ENCODE data around the gene SSBP4.

Gene SSBP4

DNA sequence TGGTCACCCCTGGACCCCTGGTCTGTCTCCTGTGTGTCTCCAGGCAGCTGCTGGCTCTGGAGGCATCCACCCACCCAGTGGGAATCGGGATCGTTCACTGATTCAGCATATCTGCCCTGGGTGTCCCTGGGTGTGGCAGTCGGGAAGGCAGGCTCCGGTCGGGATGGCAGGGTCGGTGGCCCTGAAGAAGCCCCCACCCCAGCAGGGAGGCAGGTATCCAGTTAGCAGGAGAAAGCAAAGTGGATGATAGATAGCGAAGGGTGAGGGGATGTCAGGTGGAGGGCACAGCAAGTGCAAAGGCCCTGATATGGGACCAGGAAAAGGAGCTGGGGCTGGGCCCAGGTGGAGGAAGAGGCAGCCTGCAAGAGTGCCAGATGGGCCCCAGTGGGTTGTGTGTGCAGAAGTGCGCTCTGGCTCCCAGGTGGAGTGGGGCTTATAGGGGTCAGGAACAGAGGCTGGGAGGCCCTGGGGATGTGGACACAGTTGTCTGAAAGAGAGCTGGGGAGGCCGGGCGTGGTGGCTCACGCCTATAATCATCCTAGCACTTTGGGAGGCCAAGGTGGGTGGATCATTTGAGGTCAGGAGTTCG is 2.3 kb downstream of the SSBP4 start:
- no peak for DNase-seq (ENCODE audit: low read depth)

DNA sequence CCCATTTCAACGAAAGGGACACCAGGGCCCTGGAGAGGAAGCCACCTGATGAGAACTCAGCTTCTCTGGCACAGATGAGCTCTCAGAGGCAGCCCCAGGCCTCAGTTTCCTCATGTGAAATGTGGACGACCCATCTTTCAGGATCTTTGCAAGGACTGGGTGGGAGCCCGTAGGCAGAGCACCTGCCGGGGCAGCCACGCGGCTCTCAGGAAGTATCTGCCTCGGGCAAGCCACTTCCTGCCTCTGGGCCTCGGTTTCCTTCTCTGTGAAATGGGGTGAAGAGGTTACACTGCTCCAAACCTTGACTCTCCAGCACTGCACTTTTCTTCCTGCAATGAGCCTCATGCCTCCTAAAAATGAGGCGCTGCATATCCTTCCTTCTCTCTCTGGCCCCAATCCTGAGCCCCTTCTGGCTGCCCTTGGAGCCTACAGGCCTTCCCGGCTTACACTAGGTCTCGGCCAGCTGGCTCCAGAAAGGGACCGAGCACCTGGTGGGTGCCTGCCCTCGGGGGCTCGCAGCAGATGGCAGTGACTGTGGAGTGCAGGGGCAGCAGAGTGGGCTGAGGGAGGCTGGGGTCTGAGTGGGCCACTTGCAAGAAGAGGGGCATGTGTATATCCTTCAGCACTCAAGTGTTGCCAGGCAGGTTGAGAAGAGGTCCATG is 3.5 kb downstream of the SSBP4 start:
- no peak for DNase-seq (ENCODE audit: low read depth)

DNA sequence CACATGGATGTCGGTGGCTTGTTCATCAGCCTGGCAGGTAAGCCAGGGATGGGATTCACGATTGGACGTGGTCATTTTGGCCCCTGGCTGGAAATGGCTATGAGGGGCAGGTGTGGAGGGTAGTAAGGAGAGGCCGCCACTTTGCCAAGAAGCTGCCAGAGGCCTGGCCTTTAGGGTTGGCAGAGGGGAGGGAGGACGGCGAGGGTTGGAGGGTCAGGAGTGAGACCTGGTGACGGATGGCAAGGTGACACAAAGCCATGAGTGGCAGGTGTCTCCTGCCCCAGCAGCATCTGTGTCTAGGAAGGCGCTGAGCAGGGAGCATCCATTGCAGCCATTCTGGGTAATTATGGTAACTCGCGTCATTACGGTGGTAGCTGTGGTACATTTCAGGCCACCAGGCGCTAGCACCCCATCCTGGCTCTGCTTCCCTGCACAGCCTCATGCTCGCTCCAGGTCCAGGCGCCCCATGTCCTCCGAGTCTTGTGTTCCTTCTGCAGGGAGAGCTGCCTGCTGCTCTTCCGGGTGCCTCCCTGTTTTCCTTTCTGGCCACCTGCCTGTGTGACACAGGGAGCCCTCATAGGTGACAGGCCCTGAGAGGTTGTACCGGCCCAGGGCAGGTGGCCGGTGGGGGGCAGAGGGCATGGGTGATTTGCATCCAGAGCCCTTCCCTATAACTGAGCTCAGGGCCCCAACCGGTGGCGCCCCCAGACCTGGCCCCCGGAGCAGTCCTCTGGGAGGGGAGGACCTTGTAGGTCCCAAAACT is 4.2 kb downstream of the SSBP4 start:
- DNase-seq (ENCODE audit: low read depth) = no peak

DNA sequence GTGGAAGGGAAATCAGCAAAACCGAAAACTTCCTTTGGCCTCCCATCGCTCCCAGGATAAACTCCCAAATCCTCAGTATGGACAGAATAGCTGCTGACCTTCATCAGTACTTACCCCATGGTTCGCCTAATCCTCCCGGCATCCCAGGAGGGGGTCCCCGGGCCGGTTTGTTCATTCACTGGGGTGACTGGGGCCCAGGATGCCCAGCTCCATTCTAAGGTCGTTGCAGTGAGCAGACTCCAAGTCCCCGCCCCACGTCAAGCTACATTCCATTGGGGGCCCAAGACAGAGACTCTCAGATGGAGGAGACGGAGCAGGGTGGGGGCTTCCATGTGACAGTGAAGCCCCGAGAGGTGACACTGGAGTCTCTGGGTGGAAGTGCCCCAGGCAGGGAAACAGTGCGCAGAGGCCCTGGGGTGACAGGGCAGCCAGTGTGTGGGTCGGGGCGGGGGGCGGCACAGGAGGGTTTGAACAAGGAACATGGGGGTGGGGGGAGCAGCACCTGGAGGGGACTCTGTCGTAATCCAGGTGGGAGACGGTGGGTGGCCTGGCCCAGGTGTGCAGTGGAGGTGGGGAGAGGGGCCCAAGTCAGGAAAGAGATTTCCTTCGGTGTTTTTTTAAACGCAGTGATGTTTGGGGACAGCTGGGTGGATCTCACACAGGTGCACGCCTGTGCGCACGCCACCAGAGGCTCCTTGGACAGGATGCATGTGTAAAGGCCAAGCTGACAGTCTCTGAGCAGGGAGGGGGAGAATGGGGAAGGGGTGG is 5.1 kb downstream of the SSBP4 start:
- DNase-seq (ENCODE audit: low read depth) = no peak

DNA sequence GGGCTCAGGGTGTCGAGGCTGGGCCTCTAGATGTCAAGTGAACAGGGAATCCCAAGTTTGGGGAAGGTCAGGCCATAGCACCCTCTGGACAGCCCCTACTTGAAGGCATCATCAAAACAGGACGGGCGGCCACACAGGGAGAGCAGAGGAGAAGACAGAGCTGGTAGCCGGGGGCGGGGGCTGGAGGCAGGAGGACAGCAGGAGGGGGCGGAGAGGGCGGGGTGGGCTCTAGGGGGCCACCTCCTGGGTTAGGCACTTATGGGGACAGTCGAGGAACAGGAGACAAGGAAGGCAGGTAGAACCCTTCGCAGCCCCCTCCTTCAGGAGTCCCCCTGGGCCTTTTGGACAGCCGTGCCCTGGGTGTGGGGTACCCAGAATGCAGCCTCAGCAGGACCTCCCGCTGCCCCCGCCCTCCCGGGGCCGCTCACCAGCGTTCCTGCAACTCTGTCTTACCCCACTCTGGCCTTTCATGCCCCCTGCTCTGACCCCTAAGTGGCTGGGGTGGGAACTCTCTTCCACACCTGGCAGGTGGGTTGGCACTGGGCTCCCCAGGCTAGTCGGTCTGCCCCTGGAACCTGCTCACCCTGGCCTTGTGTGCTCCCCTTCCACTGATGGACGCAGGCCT is 5.8 kb downstream of the SSBP4 start:
- DNase-seq (ENCODE audit: low read depth) = no peak

DNA sequence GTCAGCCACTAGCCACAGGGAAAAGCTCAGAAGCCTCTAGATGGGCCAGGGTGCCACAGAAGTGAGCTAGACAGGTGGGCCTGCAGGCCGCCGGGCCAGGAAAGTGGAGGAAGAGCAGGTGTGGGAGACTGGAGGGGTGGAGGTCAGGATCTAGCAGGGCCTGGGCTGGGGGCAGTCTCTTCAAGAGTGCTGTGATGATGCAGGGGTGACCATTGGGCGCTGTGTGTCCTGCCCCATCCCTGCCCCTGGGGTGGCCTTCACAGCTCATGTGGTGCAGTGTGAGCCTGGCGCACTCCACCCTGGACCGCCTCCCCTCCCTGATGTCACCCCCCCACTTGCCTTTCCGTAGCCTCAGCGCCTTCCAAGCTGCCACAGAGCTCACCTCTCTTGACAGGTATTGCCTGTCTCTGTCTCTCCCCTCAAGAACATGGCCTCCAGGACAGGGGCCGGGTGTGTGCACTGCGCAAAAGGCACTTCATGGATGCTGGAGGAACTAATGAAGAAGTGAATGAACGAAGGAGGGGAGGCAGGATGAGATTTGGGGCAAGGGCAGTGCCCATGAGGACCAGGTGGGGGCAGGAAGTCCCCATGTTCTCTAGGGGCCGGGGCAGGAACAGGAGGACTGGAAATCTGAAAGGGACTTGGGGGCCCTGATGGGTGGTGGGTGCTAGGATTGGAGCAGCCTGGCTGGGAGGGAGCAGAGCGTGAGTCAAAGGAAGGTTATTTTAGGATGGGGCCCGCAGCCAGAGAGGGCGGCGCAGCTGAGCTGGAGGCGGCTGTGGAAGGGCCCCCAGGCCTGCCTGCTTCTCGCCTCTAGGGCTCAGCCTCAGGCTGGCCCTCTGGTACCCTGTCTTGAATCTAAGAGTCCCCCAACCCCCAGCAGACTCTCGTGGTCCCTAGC is 6.6 kb downstream of the SSBP4 start:
- peak; percentile 83 for DNase-seq (ENCODE audit: low read depth)

DNA sequence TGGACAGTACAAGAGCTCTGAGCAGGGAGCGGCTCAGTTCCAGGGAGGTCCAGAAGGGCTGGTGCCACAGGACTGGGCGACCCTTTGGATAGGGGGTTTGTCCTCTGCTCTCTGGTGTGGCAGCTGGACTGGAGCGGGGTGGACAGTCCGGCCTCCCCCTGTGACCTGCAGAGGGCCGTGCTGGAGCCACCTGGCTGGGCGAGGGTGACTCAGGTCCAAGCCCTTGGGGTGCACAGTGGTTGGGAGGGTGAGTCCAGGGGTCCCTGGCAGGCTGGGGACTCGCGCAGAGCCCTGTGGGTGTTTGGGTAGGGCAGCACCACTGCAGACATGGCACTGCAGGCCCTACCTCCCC is 7.2 kb downstream of the SSBP4 start:
- no peak for DNase-seq (ENCODE audit: low read depth)

DNA sequence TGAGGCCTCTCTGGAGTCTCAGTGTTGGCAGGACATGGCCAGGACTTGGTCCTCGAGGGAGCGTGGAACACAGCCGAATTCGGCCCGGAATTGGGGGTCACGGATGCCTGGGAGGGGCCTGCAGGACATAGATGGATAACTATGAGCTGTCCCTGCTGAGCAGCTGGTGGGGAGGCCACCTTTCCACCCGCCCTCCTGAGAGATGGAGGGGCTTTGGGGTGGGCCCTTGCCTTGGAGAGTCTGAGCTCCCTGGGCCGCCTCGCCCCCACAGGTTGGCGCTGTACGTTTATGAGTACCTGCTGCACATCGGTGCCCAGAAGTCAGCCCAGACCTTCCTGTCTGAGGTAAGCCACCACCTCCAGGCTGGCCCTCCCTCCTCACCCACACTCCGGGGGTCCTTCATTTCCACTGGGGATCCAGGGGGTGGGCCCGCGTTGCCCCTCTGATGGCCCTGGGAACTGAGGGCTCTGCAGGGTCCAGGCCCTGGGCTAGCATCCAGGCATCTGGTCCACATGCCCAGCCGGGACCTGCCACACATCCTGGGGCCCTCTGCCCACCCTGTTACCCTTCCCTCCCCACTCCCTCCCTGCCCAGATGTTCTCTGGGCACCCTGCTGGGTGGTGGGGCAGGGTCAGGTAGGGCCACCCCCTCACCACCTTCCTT is 8.0 kb downstream of the SSBP4 start:
- no peak for DNase-seq (ENCODE audit: low read depth)

DNA sequence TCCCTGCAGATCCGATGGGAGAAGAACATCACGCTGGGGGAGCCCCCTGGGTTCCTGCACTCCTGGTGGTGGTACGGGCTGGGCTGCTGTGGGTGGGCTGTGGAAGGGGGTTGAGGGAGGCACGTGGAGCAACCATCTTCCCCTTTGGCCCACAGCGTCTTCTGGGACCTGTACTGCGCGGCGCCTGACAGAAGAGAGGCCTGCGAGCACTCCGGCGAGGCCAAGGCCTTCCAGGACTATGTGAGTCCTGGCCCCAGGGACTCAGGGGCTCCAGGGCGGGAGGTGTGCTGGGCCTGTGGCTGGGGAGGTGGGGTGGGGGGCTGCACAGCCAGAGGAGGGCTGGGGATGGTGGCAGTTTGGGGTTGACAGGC is 8.5 kb downstream of the SSBP4 start:
- no peak for DNase-seq (ENCODE audit: low read depth)

DNA sequence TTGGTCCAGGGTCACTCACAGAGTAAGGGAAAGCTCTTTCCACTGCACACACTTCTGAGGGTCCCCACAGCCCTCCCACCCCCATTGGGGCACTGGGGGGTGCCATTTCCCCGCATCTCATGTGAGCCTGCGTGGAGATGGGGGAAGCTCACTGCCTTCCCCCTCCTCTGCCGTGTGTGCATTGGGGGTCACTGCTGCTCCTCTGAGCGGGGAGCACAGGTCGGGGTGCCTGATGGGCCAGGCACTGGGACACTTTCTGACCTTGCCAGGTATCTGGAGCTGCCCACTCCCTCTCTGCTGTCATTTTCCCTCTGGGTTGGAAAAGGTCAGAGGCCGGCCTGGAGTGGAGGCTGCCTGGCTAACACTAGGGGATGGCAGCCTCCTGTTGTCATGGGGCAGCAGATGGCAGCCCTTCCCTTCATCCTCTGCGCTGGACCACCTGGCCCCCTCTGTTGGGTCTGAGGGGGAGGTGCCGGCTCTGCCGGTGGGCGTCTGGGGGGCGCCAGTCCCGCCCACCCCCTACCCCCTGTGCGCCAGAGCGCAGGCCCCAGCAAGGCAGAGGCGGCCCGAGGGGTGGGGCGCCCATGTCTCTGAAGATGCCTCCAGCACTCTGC is 9.1 kb downstream of the SSBP4 start:
- DNase-seq (ENCODE audit: low read depth) = no peak

DNA sequence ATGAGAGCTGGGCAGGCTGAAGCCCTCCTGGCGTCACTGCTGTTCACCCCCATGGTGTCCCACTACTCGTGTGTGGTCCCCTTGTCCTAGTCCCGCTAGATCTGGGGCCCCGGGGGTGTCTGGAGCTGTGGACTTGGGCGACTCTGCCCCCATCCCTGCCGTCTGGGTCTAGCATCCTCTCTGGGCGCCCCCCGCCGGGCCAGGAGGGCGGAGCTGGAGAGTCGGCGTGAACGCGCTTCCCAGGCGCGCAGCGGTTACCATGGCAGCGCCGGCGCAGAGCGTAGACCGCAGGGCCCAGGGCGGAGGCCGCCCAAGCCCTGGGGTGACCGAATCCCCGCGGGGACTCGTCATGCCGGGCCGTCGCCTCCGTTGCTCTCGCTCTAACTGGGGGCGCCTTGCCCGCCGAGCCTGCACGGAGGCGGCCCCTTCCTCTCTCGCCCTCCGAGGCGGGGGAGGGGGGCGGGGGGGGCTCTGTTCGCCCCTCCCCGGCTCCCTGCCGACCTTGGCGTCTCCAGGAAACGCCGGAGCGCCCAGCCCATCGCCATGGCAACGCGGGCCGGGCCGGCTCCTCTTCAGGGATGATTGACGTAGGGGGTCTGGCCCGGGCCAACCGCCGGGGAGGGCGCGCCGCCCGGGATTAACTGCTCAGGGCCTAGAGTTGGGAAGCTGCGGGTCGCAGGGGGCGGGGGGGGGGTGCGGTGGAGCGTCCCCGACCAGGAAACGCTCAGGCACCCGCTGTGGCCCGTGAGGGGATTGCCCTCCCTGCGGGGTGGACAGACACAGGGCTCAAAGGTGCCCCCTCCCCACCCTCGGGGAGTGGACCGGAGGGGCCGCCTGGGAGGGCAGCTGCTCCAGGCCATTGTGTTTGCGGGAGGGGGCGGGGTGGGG is 9.8 kb downstream of the SSBP4 start:
- peak; percentile 89 for DNase-seq (ENCODE audit: low read depth)

DNA sequence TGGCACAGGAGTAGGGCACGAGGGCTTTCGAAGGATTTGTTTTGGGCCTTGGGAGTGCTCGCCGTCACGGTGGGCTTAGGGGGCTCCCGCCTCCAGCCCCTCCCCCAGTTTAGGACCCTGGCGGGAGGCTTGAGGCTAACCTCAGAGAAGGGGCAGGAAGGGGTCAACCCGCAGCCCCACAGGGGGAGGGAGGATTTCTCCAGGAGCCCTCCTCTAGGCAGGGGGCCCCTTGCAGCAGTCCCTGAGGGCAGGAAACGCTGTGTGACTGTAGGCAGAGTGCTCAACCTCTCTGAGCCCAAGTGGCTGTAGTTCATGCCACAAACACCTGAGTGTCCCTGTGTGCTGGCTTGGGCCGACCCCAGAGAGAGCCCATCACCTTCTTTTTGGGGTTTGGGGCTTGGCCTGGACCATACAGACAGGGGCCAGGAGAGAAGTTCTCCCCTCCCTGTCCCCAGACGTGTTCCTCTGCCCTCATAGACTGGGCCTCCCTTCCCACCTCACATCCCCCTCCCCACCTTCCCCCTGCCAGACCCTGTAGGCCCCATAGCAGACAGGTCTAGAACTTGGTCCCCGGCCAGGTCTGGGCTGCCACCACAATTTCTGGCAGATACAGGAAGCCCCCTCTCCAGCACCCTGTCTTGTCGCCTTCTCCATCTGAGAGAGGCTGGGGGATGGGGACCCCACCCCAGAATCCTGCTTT is 10.7 kb downstream of the SSBP4 start:
- no peak for DNase-seq (ENCODE audit: low read depth)

DNA sequence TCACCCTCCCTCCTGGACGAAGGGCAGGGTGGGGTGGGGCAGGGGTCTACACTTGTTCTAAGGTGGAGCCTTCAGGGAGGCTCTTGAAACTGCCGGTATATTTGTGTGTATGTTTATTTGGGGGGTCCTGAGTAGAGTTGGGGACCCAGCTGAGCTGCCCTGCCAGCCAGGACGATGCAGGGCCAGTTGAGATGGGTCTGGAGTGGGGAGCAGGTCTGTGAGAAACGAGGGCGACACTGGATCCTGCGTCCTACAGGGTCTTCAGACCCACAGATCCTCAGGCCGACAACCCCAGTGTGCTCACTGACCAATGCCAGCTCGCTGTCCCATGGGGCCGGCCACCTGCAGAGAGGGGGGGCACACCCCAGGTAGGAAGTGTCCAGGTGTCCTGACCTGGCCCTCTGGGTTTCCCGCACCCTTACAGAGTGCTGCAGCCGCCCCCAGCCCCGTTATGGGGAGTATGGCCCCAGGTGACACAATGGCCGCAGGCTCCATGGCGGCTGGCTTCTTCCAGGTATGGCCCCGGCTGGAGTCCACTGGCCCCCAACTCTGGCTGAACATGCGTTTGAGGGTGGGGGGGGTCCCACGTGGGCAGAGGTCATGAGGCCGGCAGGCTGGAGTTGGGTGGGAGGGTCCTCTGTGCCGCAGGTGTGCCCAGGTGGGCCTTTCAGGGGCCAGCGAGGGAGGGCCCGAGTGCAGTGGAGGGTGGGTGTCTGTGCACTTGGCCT is 11.4 kb downstream of the SSBP4 start:
- DNase-seq (ENCODE audit: low read depth) = no peak

DNA sequence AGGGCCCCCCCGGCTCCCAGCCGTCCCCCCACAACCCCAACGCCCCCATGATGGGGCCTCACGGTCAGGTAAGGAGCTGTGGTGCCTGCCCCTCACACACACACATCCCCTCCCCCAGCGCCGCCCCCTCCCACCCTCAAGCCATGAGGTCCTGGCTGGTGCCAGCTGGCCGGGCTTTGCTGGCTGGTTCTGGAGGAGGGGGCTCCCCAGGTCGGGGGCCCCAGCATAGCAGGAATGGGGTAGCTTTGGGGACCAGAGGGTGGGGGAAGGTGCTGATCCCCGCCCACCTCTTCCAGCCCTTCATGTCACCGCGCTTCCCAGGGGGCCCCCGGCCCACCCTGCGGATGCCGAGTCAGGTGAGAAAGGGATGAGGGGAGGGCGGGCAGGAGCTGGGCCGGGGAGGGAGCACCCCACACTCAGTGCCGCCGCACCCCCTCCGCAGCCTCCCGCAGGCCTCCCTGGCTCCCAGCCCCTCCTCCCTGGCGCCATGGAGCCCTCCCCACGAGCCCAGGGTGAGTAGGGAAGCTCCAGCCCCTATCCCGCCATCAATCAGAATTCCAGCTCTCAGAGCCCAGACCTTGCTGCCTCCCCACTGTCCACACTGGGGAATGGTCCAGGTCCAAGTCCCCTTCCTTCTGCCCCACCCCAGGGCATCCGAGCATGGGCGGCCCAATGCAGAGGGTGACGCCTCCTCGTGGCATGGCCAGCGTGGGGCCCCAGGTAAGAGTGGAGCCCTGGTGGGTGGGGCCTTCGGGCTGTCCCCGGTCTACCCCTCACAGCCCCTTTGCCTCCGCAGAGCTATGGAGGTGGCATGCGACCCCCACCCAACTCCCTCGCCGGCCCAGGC is 12.4 kb downstream of the SSBP4 start:
- DNase-seq (ENCODE audit: low read depth) = no peak

DNA sequence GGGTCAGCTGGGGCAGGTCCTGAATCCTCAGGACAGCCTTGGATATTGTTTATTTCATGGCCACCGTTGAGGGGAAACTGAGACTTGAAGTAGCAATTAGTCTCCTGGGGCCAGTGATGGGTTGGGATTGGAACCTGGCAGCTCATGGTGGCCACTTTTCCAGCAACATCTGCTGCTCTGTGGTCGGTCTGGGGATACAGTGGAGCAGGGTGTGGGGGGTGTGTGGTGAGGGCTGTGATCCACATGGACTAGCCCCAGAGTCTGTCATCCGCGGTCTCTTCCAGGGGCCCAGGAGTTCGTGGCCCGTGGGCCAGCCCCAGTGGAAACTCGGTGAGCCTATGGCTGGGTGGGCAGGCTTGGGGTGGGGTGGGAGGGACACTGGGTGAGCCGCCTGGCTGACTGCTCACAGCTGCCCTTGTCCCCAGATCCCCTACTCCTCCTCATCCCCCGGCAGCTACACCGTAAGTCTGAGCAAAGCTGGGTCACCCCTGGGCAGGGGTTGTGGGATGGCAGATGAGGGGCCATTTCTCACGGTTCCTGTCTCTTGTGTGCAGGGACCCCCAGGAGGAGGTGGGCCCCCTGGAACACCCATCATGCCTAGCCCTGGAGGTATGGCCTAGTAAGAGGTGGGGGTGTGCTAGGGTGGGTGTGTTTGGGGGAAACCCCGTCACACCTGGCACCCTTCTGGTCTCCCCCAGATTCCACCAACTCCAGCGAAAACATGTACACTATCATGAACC is 13.2 kb downstream of the SSBP4 start:
- no peak for DNase-seq (ENCODE audit: low read depth)

DNA sequence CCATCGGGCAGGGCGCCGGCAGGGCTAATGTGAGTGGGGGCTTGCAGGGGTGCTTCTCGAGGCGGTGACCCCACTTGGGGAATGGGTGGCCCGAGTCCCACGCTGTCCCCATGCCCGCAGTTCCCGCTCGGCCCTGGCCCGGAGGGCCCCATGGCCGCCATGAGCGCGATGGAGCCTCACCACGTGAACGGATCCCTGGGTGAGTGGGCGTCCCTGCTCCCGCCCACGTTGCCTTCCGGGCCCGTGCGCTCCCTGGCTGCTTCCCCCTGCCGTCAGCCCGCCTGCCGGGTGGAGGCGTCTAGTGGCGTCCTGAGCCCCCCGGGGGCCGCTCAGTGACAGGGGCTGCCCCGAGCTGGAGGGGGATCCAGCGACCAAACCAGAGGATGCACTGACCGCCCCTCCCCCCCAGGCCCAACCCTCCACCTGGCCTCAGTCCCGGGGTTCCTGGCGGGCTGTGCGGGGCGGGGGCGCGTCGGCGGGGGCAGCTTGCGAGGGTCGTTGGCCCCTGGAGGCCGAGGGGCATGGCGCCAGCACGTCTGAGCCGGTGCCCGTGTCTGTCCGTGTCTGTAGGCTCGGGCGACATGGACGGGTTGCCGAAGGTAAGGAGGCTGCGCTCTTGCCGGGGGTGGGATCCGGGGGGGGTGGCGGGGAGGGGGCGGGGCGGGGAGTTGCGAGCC is 14.0 kb downstream of the SSBP4 start:
- DNase-seq (ENCODE audit: low read depth) = no peak

Data from ELR (cell line).